Pancreas (tissue), 10 donors: ENCODE measurements around the gene MORN5. TPM values are rescaled to one million over a fixed set of nuclear protein-coding genes. Genes with fewer than 3 reads are reported as not detected.

Source experiments
- ATAC-seq, 4 donors: fragments of 200-7000 bp; cut with Tn5 transposase; one replicate each; pipeline versions ENCODE4 v1.8.0 to v1.9.1; 2020; ENCODE audit warnings: mild to moderate bottlenecking in 4 of 4, moderate library complexity in 4 of 4
- DNase-seq, 6 donors: peaks; one replicate each; pipeline ENCODE4 v3.0.0-alpha.2; 2020
- FAIRE-seq: peaks from 2 replicates; lab custom pipeline; 2012; peaks lifted over from hg19 to GRCh38; lab: Jason Lieb, UNC
- H3K27ac ChIP-seq, 4 donors: fragments of 200-600 bp; sonication (generic); 1 replicate in 3 of 4; 2 replicates in 1 of 4; pipeline versions ENCODE4 v1.5.0 to v1.8.0; 2020
- H3K27me3 ChIP-seq, 4 donors: fragments of 200-600 bp; one replicate each; pipeline ENCODE4 v1.8.0; 2021
- H3K36me3 ChIP-seq, 3 donors: fragments of 200-600 bp; sonication (generic) in 1 of 3; one replicate each; pipeline versions ENCODE4 v1.5.0 to v1.8.0; 2020 to 2021
- H3K4me1 ChIP-seq, 3 donors: fragments of 200-600 bp; one replicate each; pipeline ENCODE4 v1.8.0; 2021
- H3K4me3 ChIP-seq, 4 donors: fragments of 200-600 bp; sonication (generic) in 2 of 4; one replicate each; pipeline versions ENCODE4 v1.5.0 to v1.8.0; 2020 to 2021
- H3K9me3 ChIP-seq, 4 donors: fragments of 200-600 bp; one replicate each; pipeline ENCODE4 v1.8.0; 2021
- CTCF ChIP-seq, 4 donors: fragments of 200-600 bp; sonication (generic) in 3 of 4; IDR thresholded peaks; one replicate each; pipeline versions ENCODE4 v1.5.0 to v1.8.0; 2021; ENCODE audit warnings: antibody characterized with exemption in 4 of 4
- WGBS, 2 donors: extraction: QIAGEN DNeasy Blood & Tissue Kit; methylation state at CpG; one replicate each; pipeline ENCODE4 v1.1.7; 2013; 5-methylcytosine and 5-hydroxymethylcytosine counted together
- intact Hi-C, 3 donors: fragments of 100-400 bp; cut with DNase I; formaldehyde crosslinking; loops; one replicate each; pipeline versions ENCODE4 v1.11.1 to v1.14.2; 2022
- microRNA-seq, 2 donors: library from miRNA; unstranded; fragments of <30 nt; microRNA quantifications; one replicate each; pipeline versions ENCODE4 to v1.1.0, GENCODE V29; 2019 to 2020
- polyA plus RNA-seq, 2 donors: library from polyadenylated mRNA; stranded (reverse); fragments of 200-250 nt; gene quantifications; one replicate each; pipeline ENCODE4 v1.2.3, GENCODE V29; 2013
- total RNA-seq, 6 donors: library from RNA; stranded (reverse); fragmentation: NEBNext Ultra II Directional in 4 of 6; extraction: Animal tissue kit (Norgen Biotek cat#: 25700) in 4 of 6; gene quantifications; one replicate each; pipeline versions ENCODE4 v1.2.1 to v1.2.4, GENCODE V29; 2021 to 2023
- donor health status: healthy with polysubstance abuse.
- donor health status: DM: no; HTN: no; CAD: no; lungs with moderate emphysema.
- donor health status: DM: no; HTN: no; CAD: no.
- donor health status: control.
- donor health status: control.
- donor health status: Bipolar disorder and iron deficiency.
- donor health status: DM: yes; HTN: yes; CAD: no.
- donor health status: DM: no; HTN: no; CAD: no.
- donor health status: DM: no; HTN: no; CAD: no.
- donor health status: DM: yes; HTN: yes; CAD: no.

The MORN5 gene
- total and polyA plus RNA-seq, 8 donors: 0.45 to 0.79 (median 0.71) TPM; not detected in 5

GRCh38 chr9:122246666-122247065, 87.0 kb downstream of the MORN5 start:
- H3K4me1 ChIP-seq: no peaks in the 10 kb centered on the region
- no peaks in the 10 kb centered on the region for H3K27me3 ChIP-seq
- DNase-seq: no peak
- TF ChIP-seq CTCF (IDR thresholded peaks at IDR 0.05): no peak
- no peak for ATAC-seq
- H3K9me3 ChIP-seq: no peaks in the 10 kb centered on the region
- H3K4me3 ChIP-seq: no peak overlapping the region
- H3K27ac ChIP-seq: no peak overlapping the region
- intact Hi-C loops: no loop called here
- peaks cover 0 to 65% (median 9%) of the 10 kb centered on the region in 3 donors for H3K36me3 ChIP-seq
- no peak for FAIRE-seq
- WGBS, 2 donors: 90 to 91% methylated on average over 3 of the region's 3 CpGs

GRCh38 chr9:122248448-122248865, 88.7 kb downstream of the MORN5 start:
- TF ChIP-seq CTCF (IDR thresholded peaks at IDR 0.05): no peak
- ATAC-seq (no peak), DNase-seq (no peak), FAIRE-seq (no peak)
- Histone ChIP-seq H3K27me3 (no peaks in the 10 kb centered on the region), H3K4me1 (no peaks in the 10 kb centered on the region), H3K4me3 (no peak overlapping the region), H3K9me3 (no peaks in the 10 kb centered on the region), H3K36me3 (peaks cover 0 to 60% (median 11%) of the 10 kb centered on the region in 3 donors), H3K27ac (no peak overlapping the region)
- intact Hi-C loops: no loop called here
- 89 to 94% methylated on average over 5 of the region's 5 CpGs for WGBS, 2 donors

Small RNAs within 50 kb of the gene (microRNA-seq; reads per million reads assigned to microRNA genes)
- 0 reads per million in 2 donors for gene MIR4478

Other genes starting within 250 kb of the MORN5 start
- gene TTLL11, start 66.6 kb upstream of the MORN5 start, total RNA-seq: 1 to 10 TPM; 4.6 to 7.5 (median 6.0) TPM
- 1 to 10 TPM; 3.4 to 3.8 TPM for gene TTLL11, start 66.6 kb upstream of the MORN5 start, polyA plus RNA-seq
- 10 to 100 TPM; 10.7 to 21.7 (median 13.3) TPM for gene NDUFA8, start 129 bp upstream of the MORN5 start, total RNA-seq
- gene NDUFA8, start 129 bp upstream of the MORN5 start, polyA plus RNA-seq: 10 to 100 TPM; 29.1 to 37.3 TPM
- gene LHX6, start 69.0 kb downstream of the MORN5 start, total RNA-seq: 1 to 10 TPM in 2 of 6 donors, under 1 TPM in 4; 0.22 to 1.2 (median 0.86) TPM
- gene LHX6, start 69.0 kb downstream of the MORN5 start, polyA plus RNA-seq: 1 to 10 TPM; 1.5 to 1.7 TPM
- gene RBM18, start 104.9 kb downstream of the MORN5 start, total RNA-seq: 10 to 100 TPM in 1 of 6 donors, 1 to 10 TPM in 5; 5.0 to 10.5 (median 7.4) TPM
- 1 to 10 TPM; 1.7 to 4.9 TPM for gene RBM18, start 104.9 kb downstream of the MORN5 start, polyA plus RNA-seq
- gene MRRF, start 105.0 kb downstream of the MORN5 start, total RNA-seq: 10 to 100 TPM; 13.0 to 22.9 (median 17.5) TPM
- gene MRRF, start 105.0 kb downstream of the MORN5 start, polyA plus RNA-seq: 10 to 100 TPM; 15.1 to 27.8 TPM
- gene PTGS1, start 211.1 kb downstream of the MORN5 start, total RNA-seq: 1 to 10 TPM in 3 of 6 donors, under 1 TPM in 3; 0.32 to 9.9 (median 1.6) TPM
- gene PTGS1, start 211.1 kb downstream of the MORN5 start, polyA plus RNA-seq: 1 to 10 TPM in 1 of 2 donors, under 1 TPM in 1; 0.76 to 1.1 TPM